Neural cell (in vitro differentiated cells): Measurements from ENCODE around the gene IQCH. TPM values are rescaled to one million over a fixed set of nuclear protein-coding genes. Genes with fewer than 3 reads are reported as not detected.

Source experiments
- H2AFZ ChIP-seq: fragments of 200-600, 300-800 bp; sonication (generic), shearing (Covaris generic); 2 replicates; pipeline ENCODE4 v1.6.0; 2014; ENCODE audit warnings: low read depth, mild to moderate bottlenecking, antibody characterized with exemption, low read length, moderate library complexity
- H3F3A ChIP-seq: fragments of 200-600 bp; shearing (Covaris generic); 2 replicates; pipeline ENCODE4 v1.6.1; 2016; ENCODE audit warnings: mild to moderate bottlenecking, moderate library complexity, mixed read lengths, antibody characterized with exemption, low read length; ENCODE audit not compliant: insufficient read depth, poor library complexity, severe bottlenecking
- H3K27ac ChIP-seq: fragments of 200-600, 300-800 bp; sonication (generic), shearing (Covaris generic); 2 replicates; pipeline ENCODE4 v1.5.1; 2014; ENCODE audit warnings: mild to moderate bottlenecking, low read length, moderate library complexity
- H3K27me3 ChIP-seq: fragments of 300-800, 200-600 bp; sonication (generic), shearing (Covaris generic); 2 replicates; pipeline ENCODE4 v1.6.0; 2014; ENCODE audit warnings: mild to moderate bottlenecking, low read depth, low read length, moderate library complexity; ENCODE audit not compliant: insufficient read depth
- H3K36me3 ChIP-seq: fragments of 300-800, 200-600 bp; sonication (generic), shearing (Covaris generic); 2 replicates; pipeline ENCODE4 v1.5.1; 2014; ENCODE audit warnings: mild to moderate bottlenecking, antibody characterized with exemption, low read length, moderate library complexity; ENCODE audit not compliant: insufficient read depth
- H3K4me2 ChIP-seq: fragments of 300-800, 200-600 bp; sonication (generic), shearing (Covaris generic); 2 replicates; pipeline ENCODE4 v1.6.0; 2014; ENCODE audit warnings: mild to moderate bottlenecking, low read length
- H3K4me3 ChIP-seq: fragments of 300-800, 200-600 bp; sonication (generic), shearing (Covaris generic); 2 replicates; pipeline ENCODE4 v1.5.1; 2014; ENCODE audit warnings: mild to moderate bottlenecking, low read length, moderate library complexity
- H3K79me2 ChIP-seq: fragments of 200-600 bp; shearing (Covaris generic); replicated peaks from 2 replicates; pipeline ENCODE4 v1.6.0; 2014; ENCODE audit warnings: mild to moderate bottlenecking, low read length, moderate library complexity; ENCODE audit not compliant: insufficient read depth
- H3K9ac ChIP-seq: fragments of 300-800, 200-600 bp; sonication (generic), shearing (Covaris generic); 2 replicates; pipeline ENCODE4 v1.6.1; 2016; ENCODE audit warnings: mild to moderate bottlenecking, low read length, mixed read lengths
- H3K9me2 ChIP-seq: fragments of 200-600 bp; shearing (Covaris generic); 2 replicates; pipeline ENCODE4 v1.6.1; 2016; ENCODE audit warnings: mild to moderate bottlenecking, low read length, mixed read lengths; ENCODE audit not compliant: insufficient read depth
- H3K9me3 ChIP-seq: fragments of 200-600, 300-800 bp; sonication (generic), shearing (Covaris generic); 2 replicates; pipeline ENCODE4 v1.6.1; 2016; ENCODE audit warnings: mild to moderate bottlenecking, mixed run types, low read length, moderate library complexity, mixed read lengths
- H4K20me1 ChIP-seq: fragments of 200-600 bp; shearing (Covaris generic); 2 replicates; pipeline ENCODE4 v1.6.1; 2016; ENCODE audit warnings: mild to moderate bottlenecking, mixed run types; ENCODE audit not compliant: insufficient read depth
- CTCF ChIP-seq: fragments of 450-650 bp; IDR thresholded peaks from 2 replicates; pipeline ENCODE4 v1.5.1; 2014; ENCODE audit warnings: antibody characterized with exemption, mild to moderate bottlenecking, moderate library complexity; ENCODE audit not compliant: poor library complexity, severe bottlenecking
- EP300 ChIP-seq: fragments of 450-650 bp; conservative IDR thresholded peaks from 2 replicates; pipeline ENCODE4 v1.6.1; 2014; ENCODE audit warnings: antibody characterized with exemption, mild to moderate bottlenecking, moderate library complexity; ENCODE audit not compliant: poor library complexity, severe bottlenecking
- EZH2 ChIP-seq: fragments of 200-600, 300-800 bp; shearing (Covaris generic), sonication (generic); IDR thresholded peaks from 2 replicates; pipeline ENCODE4 v1.6.1; 2014; ENCODE audit warnings: antibody characterized with exemption, low read length, borderline replicate concordance, mild to moderate bottlenecking; ENCODE audit not compliant: insufficient read depth, poor library complexity, severe bottlenecking
- MXI1 ChIP-seq: fragments of 450-650 bp; conservative IDR thresholded peaks from 2 replicates; pipeline ENCODE4 v1.6.1; 2014; ENCODE audit warnings: antibody characterized with exemption, mild to moderate bottlenecking; ENCODE audit not compliant: poor library complexity, severe bottlenecking
- POLR2AphosphoS5 ChIP-seq: IDR thresholded peaks from 2 replicates; pipeline ENCODE4 v1.6.1; 2012
- RAD21 ChIP-seq: fragments of 450-650 bp; conservative IDR thresholded peaks from 2 replicates; pipeline ENCODE4 v1.6.1; 2014; ENCODE audit warnings: antibody characterized with exemption, mild to moderate bottlenecking, moderate library complexity
- REST ChIP-seq: IDR thresholded peaks from 2 replicates; pipeline ENCODE4 v1.6.1; 2012; ENCODE audit warnings: borderline replicate concordance
- SMC3 ChIP-seq: fragments of 450-650 bp; conservative IDR thresholded peaks from 2 replicates; pipeline ENCODE4 v1.6.1; 2014; ENCODE audit warnings: antibody characterized with exemption, mild to moderate bottlenecking, moderate library complexity; ENCODE audit not compliant: poor library complexity
- TAF1 ChIP-seq: IDR thresholded peaks from 2 replicates; pipeline ENCODE4 v1.6.1; 2012; ENCODE audit warnings: low read depth
- polyA plus RNA-seq: library from polyadenylated mRNA; depleted of rRNA; stranded (reverse); fragments of >200 nt; gene quantifications from 2 replicates; pipeline ENCODE4 v1.2.3, GENCODE V29; 2014

Gene IQCH
- polyA plus RNA-seq, 1 donor from 2014 or later, result 2.8 TPM

- no peaks in the 10 kb centered on the region for H3K9me3 ChIP-seq
- peaks cover 16% of the 10 kb centered on the region for H3K79me2 ChIP-seq
- no peaks in the 10 kb centered on the region for H3K27me3 ChIP-seq
- peak overlapping the region; percentile 7 for H3K9ac ChIP-seq
- H3K36me3 ChIP-seq, result no peaks in the 10 kb centered on the region
- peak overlapping the region; percentile 15 for H3K4me2 ChIP-seq
- H3K9me2 ChIP-seq, result no peaks in the 10 kb centered on the region
- no peaks in the 10 kb centered on the region for H3F3A ChIP-seq
- no peaks in the 10 kb centered on the region for H4K20me1 ChIP-seq
- TF ChIP-seq POLR2AphosphoS5, result no peak
- TF ChIP-seq CTCF, result no peak
- H3K4me3 ChIP-seq, result peak overlapping the region; percentile 56
- H3K27ac ChIP-seq, result peak overlapping the region; percentile 73
- no peak overlapping the region for H2AFZ ChIP-seq
Observed at GRCh38 chr15:67550522-67550921, 295.9 kb downstream of the IQCH start.

GRCh38 chr15:67551207-67551743 lies 296.7 kb downstream of the IQCH start:
- Histone ChIP-seq H3K27ac (no peak overlapping the region), H2AFZ (no peak overlapping the region), H3K9me2 (no peaks in the 10 kb centered on the region), H3F3A (no peaks in the 10 kb centered on the region), H3K4me2 (no peak overlapping the region), H3K9ac (no peak overlapping the region), H3K36me3 (no peaks in the 10 kb centered on the region), H3K79me2 (peaks cover 16% of the 10 kb centered on the region), H4K20me1 (no peaks in the 10 kb centered on the region), H3K27me3 (no peaks in the 10 kb centered on the region), H3K9me3 (no peaks in the 10 kb centered on the region), H3K4me3 (no peak overlapping the region)
- no peak for TF ChIP-seq REST
- no peak for TF ChIP-seq EZH2
- TF ChIP-seq POLR2AphosphoS5, result no peak
- no peak for TF ChIP-seq MXI1
- TF ChIP-seq TAF1, result no peak
- no peak for TF ChIP-seq RAD21
- no peak for TF ChIP-seq SMC3
- no peak for TF ChIP-seq CTCF
- TF ChIP-seq EP300, result no peak

Other genes starting within 250 kb of the IQCH start
- 0.64 and 1.0 TPM in 2 replicates for gene SMAD3, start 189.2 kb upstream of the IQCH start, polyA plus RNA-seq
- 114 and 115 TPM in 2 replicates for gene AAGAB, start 125 bp upstream of the IQCH start, polyA plus RNA-seq